ENCODE results near the gene KRTAP13-3. TPM values are rescaled to one million over a fixed set of nuclear protein-coding genes. Genes with fewer than 3 reads are reported as not detected.

The KRTAP13-3 gene
- total RNA-seq, 1 experiment from 2014 or later = not detected

DNA sequence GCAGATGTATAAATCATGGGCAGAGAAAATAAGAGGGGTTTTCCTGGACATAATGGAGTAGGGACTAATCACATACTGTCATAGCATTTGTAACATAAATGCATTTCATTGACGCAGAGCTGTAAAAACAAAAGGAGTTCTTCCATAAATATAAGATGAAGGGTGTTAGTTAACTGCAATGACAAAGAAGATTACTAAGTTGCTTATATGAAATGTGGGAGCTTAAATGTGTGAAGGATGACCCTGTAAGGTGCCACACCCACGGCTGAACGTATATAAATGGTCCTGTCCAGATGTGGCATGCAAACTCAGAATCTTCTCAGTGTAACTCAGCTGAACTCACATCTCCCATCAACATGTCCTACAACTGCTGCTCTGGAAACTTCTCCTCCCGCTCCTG, 30.0 kb downstream of the KRTAP13-3 start, which contains the start of gene KRTAP13-1:
Gene KRTAP13-1 (plus strand): TSS at position 301 of the 400 bp plus-strand sequence. CDS start 56 bp downstream, at position 357.
- in situ Hi-C loops (cut with HindIII; ENCODE audit: low pct_unique_long_range_greater_than_20kb, low sequenced_read_pairs) (no loop called here), intact Hi-C loops (cut with micrococcal nuclease; ENCODE audit: unreplicated experiment) (no loop called here)
- Histone ChIP-seq H3K4me3 (ENCODE audit: low read depth in 2 of 2, low read length in 2 of 2) (no peak within 1 kb of the TSS), H3K9me3 (ENCODE audit: control insufficient read depth, insufficient read depth, low read depth, low read length) (no peaks in the 10 kb centered on the region), H3K4me1 (ENCODE audit: control insufficient read depth, insufficient read depth, low read length) (no peaks in the 10 kb centered on the region), H3K36me3 (ENCODE audit: control insufficient read depth, insufficient read depth, low read length) (no peaks in the 10 kb centered on the region), H3K27ac (ENCODE audit: low read length) (no peak within 1 kb of the TSS), H3K27me3 (ENCODE audit: control insufficient read depth, insufficient read depth, low read length) (no peaks in the 10 kb centered on the region)
- BruUV-seq (replicated peaks) = no TSS peak
- ATAC-seq (no peak), DNase-seq (ENCODE audit: low read depth, low spot score) (no peak)
- POLR2A ChIA-PET = no interaction called here
- CTCF ChIA-PET = no interaction called here
- no peak for TF ChIP-seq CTCF (IDR thresholded peaks at IDR 0.05)
- no peak for TF ChIP-seq POLR2AphosphoS5 (IDR thresholded peaks at IDR 0.05; ENCODE audit: low read depth, low read length)
- TF ChIP-seq, protein P1, sequence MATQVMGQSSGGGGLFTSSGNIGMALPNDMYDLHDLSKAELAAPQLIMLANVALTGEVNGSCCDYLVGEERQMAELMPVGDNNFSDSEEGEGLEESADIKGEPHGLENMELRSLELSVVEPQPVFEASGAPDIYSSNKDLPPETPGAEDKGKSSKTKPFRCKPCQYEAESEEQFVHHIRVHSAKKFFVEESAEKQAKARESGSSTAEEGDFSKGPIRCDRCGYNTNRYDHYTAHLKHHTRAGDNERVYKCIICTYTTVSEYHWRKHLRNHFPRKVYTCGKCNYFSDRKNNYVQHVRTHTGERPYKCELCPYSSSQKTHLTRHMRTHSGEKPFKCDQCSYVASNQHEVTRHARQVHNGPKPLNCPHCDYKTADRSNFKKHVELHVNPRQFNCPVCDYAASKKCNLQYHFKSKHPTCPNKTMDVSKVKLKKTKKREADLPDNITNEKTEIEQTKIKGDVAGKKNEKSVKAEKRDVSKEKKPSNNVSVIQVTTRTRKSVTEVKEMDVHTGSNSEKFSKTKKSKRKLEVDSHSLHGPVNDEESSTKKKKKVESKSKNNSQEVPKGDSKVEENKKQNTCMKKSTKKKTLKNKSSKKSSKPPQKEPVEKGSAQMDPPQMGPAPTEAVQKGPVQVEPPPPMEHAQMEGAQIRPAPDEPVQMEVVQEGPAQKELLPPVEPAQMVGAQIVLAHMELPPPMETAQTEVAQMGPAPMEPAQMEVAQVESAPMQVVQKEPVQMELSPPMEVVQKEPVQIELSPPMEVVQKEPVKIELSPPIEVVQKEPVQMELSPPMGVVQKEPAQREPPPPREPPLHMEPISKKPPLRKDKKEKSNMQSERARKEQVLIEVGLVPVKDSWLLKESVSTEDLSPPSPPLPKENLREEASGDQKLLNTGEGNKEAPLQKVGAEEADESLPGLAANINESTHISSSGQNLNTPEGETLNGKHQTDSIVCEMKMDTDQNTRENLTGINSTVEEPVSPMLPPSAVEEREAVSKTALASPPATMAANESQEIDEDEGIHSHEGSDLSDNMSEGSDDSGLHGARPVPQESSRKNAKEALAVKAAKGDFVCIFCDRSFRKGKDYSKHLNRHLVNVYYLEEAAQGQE (IDR thresholded peaks at IDR 0.05; ENCODE audit: insufficient read depth in 1 of 2, low read depth in 2 of 2, low read length in 1 of 2) = no peak
- no peak for TF ChIP-seq TCF7L2 (IDR thresholded peaks at IDR 0.05; ENCODE audit: low read depth, low read length)
- no peak for TF ChIP-seq SIN3A (IDR thresholded peaks at IDR 0.05; ENCODE audit: borderline replicate concordance, insufficient read depth, low read depth, low read length)

DNA sequence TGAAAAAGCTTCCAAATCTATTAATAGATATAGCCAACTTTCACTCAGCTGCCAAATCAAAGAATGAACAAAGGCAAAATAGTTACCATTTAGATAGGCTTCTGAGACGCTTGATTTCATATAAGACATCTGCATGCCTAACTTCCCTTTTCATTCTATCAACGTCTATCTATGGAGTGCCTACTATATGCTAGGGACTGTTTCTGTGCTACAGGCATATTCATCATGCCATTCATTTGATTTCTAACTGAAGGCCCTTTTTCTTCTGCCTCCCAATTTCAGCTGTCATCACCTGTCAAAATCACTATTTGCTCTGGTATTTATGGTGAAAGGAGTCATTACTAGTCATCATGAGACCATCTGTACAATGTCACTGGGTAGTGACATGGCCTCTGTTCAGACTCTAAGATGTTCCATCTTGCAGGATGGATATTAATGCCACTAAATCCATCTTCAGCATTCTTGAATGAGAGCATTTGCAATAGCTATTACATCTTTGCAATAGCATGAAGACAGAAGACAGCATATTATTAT, 34.2 kb downstream of the KRTAP13-3 start:
- ChIA-PET POLR2A (no interaction called here), CTCF (no interaction called here)
- Histone ChIP-seq H3K27me3 (ENCODE audit: control insufficient read depth, insufficient read depth, low read length) (no peaks in the 10 kb centered on the region), H3K9me3 (ENCODE audit: control insufficient read depth, insufficient read depth, low read depth, low read length) (no peaks in the 10 kb centered on the region), H3K36me3 (ENCODE audit: control insufficient read depth, insufficient read depth, low read length) (no peaks in the 10 kb centered on the region), H3K4me3 (ENCODE audit: low read depth in 2 of 2, low read length in 2 of 2) (no peak overlapping the region), H3K27ac (ENCODE audit: low read length) (no peak overlapping the region), H3K4me1 (ENCODE audit: control insufficient read depth, insufficient read depth, low read length) (no peaks in the 10 kb centered on the region)
- no peak for TF ChIP-seq CTCF (IDR thresholded peaks at IDR 0.05)
- TF ChIP-seq SIN3A (IDR thresholded peaks at IDR 0.05; ENCODE audit: borderline replicate concordance, insufficient read depth, low read depth, low read length) = no peak
- no peak for TF ChIP-seq POLR2AphosphoS5 (IDR thresholded peaks at IDR 0.05; ENCODE audit: low read depth, low read length)
- TF ChIP-seq TCF7L2 (IDR thresholded peaks at IDR 0.05; ENCODE audit: low read depth, low read length) = no peak
- TF ChIP-seq, protein P1 (IDR thresholded peaks at IDR 0.05; ENCODE audit: insufficient read depth in 1 of 2, low read depth in 2 of 2, low read length in 1 of 2) = no peak
- intact Hi-C loops (cut with micrococcal nuclease; ENCODE audit: unreplicated experiment) = no loop called here
- ATAC-seq = no peak
- BruUV-seq (replicated peaks) = no TSS peak
- DNase-seq (ENCODE audit: low read depth, low spot score) = no peak
- in situ Hi-C loops (cut with HindIII; ENCODE audit: low pct_unique_long_range_greater_than_20kb, low sequenced_read_pairs) = no loop called here
